ENCODE data around the gene FLT3LG. TPM values are rescaled to one million over a fixed set of nuclear protein-coding genes. Genes with fewer than 3 reads are reported as not detected.
"Not testable (repeated sequence)": the region's sequence is repeated elsewhere in the genome, so short reads cannot be mapped to it uniquely, and the experiment has no call there.

The FLT3LG gene
- total RNA-seq, 1 experiment from 2014 or later, result 0.55 TPM

- no peak overlapping the region for H3K4me3 ChIP-seq (ENCODE audit: insufficient read depth, low read depth, low read length)
- H3K36me3 ChIP-seq (replicated peaks; ENCODE audit: control insufficient read depth, insufficient read depth, low read length), result no peaks in the 10 kb centered on the region; the same call in none of the 2 replicates
- H3K27me3 ChIP-seq (ENCODE audit: control insufficient read depth, insufficient read depth, low read length), result no peaks in the 10 kb centered on the region
- peak; percentile 52 for DNase-seq
Observed at GRCh38 chr19:49463960-49464740, 9.9 kb upstream of the FLT3LG start.

GRCh38 chr19:49465371-49465770, 8.6 kb upstream of the FLT3LG start:
- Histone ChIP-seq H3K36me3 (replicated peaks; ENCODE audit: control insufficient read depth, insufficient read depth, low read length) (peaks cover 3% of the 10 kb centered on the region), H3K27me3 (ENCODE audit: control insufficient read depth, insufficient read depth, low read length) (no peaks in the 10 kb centered on the region), H3K4me3 (ENCODE audit: insufficient read depth, low read depth, low read length) (no peak overlapping the region)
- DNase-seq, result no peak

- DNase-seq, result peak; percentile 45
- Histone ChIP-seq H3K4me3 (ENCODE audit: insufficient read depth, low read depth, low read length) (no peak overlapping the region), H3K36me3 (replicated peaks; ENCODE audit: control insufficient read depth, insufficient read depth, low read length) (peaks cover 3% of the 10 kb centered on the region), H3K27me3 (ENCODE audit: control insufficient read depth, insufficient read depth, low read length) (no peaks in the 10 kb centered on the region; the same call in 1 of the 2 replicates)
Observed at GRCh38 chr19:49468199-49468598, 5.8 kb upstream of the FLT3LG start.

GRCh38 chr19:49468746-49469447, 5.1 kb upstream of the FLT3LG start:
- DNase-seq, result peak; percentile 91
- H3K4me3 ChIP-seq (ENCODE audit: insufficient read depth, low read depth, low read length), result no peak overlapping the region
- H3K36me3 ChIP-seq (replicated peaks; ENCODE audit: control insufficient read depth, insufficient read depth, low read length), result peaks cover 3% of the 10 kb centered on the region
- peaks cover 1% of the 10 kb centered on the region for H3K27me3 ChIP-seq (ENCODE audit: control insufficient read depth, insufficient read depth, low read length)

GRCh38 chr19:49469828-49470614, 4.0 kb upstream of the FLT3LG start:
- H3K36me3 ChIP-seq (replicated peaks; ENCODE audit: control insufficient read depth, insufficient read depth, low read length), result peaks cover 3% of the 10 kb centered on the region
- H3K27me3 ChIP-seq (ENCODE audit: control insufficient read depth, insufficient read depth, low read length), result peaks cover 6% of the 10 kb centered on the region
- H3K4me3 ChIP-seq (ENCODE audit: insufficient read depth, low read depth, low read length), result no peak overlapping the region
- peak; percentile 70 for DNase-seq

- peaks cover 3% of the 10 kb centered on the region for H3K36me3 ChIP-seq (replicated peaks; ENCODE audit: control insufficient read depth, insufficient read depth, low read length)
- peaks cover 11% of the 10 kb centered on the region for H3K27me3 ChIP-seq (ENCODE audit: control insufficient read depth, insufficient read depth, low read length)
- H3K4me3 ChIP-seq (ENCODE audit: insufficient read depth, low read depth, low read length), result no peak overlapping the region
- peak; percentile 4 for DNase-seq
Observed at GRCh38 chr19:49470615-49470978, 3.4 kb upstream of the FLT3LG start.

- DNase-seq, result peak; percentile 30
- Histone ChIP-seq H3K27me3 (ENCODE audit: control insufficient read depth, insufficient read depth, low read length) (peaks cover 11% of the 10 kb centered on the region), H3K4me3 (ENCODE audit: insufficient read depth, low read depth, low read length) (no peak overlapping the region), H3K36me3 (replicated peaks; ENCODE audit: control insufficient read depth, insufficient read depth, low read length) (peaks cover 3% of the 10 kb centered on the region)
Observed at GRCh38 chr19:49472936-49473335, 1.1 kb upstream of the FLT3LG start.

- H3K36me3 ChIP-seq (replicated peaks; ENCODE audit: control insufficient read depth, insufficient read depth, low read length); DNase-seq; H3K4me3 ChIP-seq (ENCODE audit: insufficient read depth, low read depth, low read length): not testable (repeated sequence)
- H3K27me3 ChIP-seq (ENCODE audit: control insufficient read depth, insufficient read depth, low read length), result peaks cover 11% of the 10 kb centered on the region
Observed at GRCh38 chr19:49473501-49473867, 531 bp upstream of the FLT3LG start.

- Histone ChIP-seq H3K27me3 (ENCODE audit: control insufficient read depth, insufficient read depth, low read length) (peaks cover 11% of the 10 kb centered on the region), H3K4me3 (ENCODE audit: insufficient read depth, low read depth, low read length) (peak overlapping the region; percentile 34), H3K36me3 (replicated peaks; ENCODE audit: control insufficient read depth, insufficient read depth, low read length) (peaks cover 3% of the 10 kb centered on the region)
- DNase-seq, result no peak
Observed at GRCh38 chr19:49474542-49474924, 518 bp downstream of the FLT3LG start.

GRCh38 chr19:49475191-49475917, 1.3 kb downstream of the FLT3LG start:
- DNase-seq, result peak; percentile 41
- no peak overlapping the region for H3K4me3 ChIP-seq (ENCODE audit: insufficient read depth, low read depth, low read length)
- peaks cover 11% of the 10 kb centered on the region for H3K27me3 ChIP-seq (ENCODE audit: control insufficient read depth, insufficient read depth, low read length)
- H3K36me3 ChIP-seq (replicated peaks; ENCODE audit: control insufficient read depth, insufficient read depth, low read length), result no peaks in the 10 kb centered on the region

GRCh38 chr19:49475995-49476880, 2.2 kb downstream of the FLT3LG start:
- H3K4me3 ChIP-seq (ENCODE audit: insufficient read depth, low read depth, low read length), result peak overlapping the region; percentile 22
- peak; percentile 95 for DNase-seq
- H3K36me3 ChIP-seq (replicated peaks; ENCODE audit: control insufficient read depth, insufficient read depth, low read length), result no peaks in the 10 kb centered on the region
- H3K27me3 ChIP-seq (ENCODE audit: control insufficient read depth, insufficient read depth, low read length), result peaks cover 11% of the 10 kb centered on the region

- H3K36me3 ChIP-seq (replicated peaks; ENCODE audit: control insufficient read depth, insufficient read depth, low read length), result no peaks in the 10 kb centered on the region
- no peak overlapping the region for H3K4me3 ChIP-seq (ENCODE audit: insufficient read depth, low read depth, low read length)
- peak; percentile 36 for DNase-seq
- H3K27me3 ChIP-seq (ENCODE audit: control insufficient read depth, insufficient read depth, low read length), result peaks cover 4% of the 10 kb centered on the region
Observed at GRCh38 chr19:49479975-49480628, 6.1 kb downstream of the FLT3LG start.

- Histone ChIP-seq H3K27me3 (ENCODE audit: control insufficient read depth, insufficient read depth, low read length) (no peaks in the 10 kb centered on the region), H3K36me3 (replicated peaks; ENCODE audit: control insufficient read depth, insufficient read depth, low read length) (no peaks in the 10 kb centered on the region), H3K4me3 (ENCODE audit: insufficient read depth, low read depth, low read length) (no peak overlapping the region)
- DNase-seq, result peak; percentile 31
Observed at GRCh38 chr19:49481020-49481683, 7.1 kb downstream of the FLT3LG start.
